NCI-H1417 (cell line): ENCODE data around the gene LIN54.
"Not testable (repeated sequence)": the region's sequence is repeated elsewhere in the genome, so short reads cannot be mapped to it uniquely, and the experiment has no call there.

Source experiments
- DNase-seq, 3 experiments: peaks; one replicate each; lab custom pipeline; 2025; lab: John Stamatoyannopoulos, UW

Gene LIN54

DNA sequence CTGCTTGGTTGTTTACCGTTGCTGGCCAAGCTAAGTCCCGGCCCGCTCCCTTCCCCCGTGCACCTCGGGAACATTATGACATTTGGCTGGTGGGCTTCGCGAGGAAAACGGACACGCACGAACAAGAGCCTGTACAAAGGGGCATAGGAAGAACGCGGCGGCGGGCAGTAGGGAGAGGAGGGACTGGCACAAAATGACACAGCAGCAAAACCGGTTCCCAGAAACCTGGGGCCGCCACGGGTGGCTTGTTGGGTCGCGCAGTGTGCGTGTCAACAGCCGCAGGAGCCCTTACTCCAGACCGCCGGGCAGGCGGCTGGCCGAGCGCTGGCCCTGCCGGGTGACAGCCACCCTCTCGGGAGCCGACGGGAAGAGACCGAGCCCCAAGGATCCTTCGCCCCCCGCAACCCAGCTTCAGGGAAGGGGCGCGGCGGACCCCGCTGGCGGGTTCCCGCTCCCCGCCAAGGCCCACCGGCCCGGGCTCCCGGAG is 1.6 kb upstream of the LIN54 start:
- DNase-seq: peak in 2 of 3 experiments; percentile 74 to 79

DNA sequence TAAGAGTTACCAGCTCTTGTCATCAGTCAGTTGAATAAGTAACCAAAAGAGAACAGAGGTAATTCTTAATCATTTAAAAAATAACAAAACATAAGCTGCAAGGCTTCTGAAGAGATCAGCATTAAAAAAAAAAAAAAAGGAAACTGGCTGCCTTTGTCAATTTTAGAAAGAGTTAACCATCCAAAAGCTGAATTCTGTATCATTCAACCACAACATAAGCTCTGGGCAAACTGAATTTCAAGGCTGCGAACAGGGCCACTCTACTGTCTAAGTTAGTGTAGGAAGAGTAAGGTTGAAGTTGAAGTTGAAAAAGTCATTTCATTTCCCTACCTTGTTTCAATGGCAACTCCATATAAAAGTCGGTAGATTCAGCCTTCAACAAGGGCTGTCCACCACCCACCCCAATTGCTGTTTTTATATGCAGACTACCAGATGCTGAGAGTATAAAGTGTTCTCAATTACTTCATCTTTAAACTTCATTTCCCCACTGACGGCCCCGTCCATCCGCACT is 1.1 kb upstream of the LIN54 start:
- peak in 1 of 3 experiments; percentile 47 for DNase-seq

GRCh38 chr4:83010111-83010521 is 507 bp downstream of the LIN54 start:
- peak in 2 of 3 experiments; percentile 41 to 61 for DNase-seq

DNA sequence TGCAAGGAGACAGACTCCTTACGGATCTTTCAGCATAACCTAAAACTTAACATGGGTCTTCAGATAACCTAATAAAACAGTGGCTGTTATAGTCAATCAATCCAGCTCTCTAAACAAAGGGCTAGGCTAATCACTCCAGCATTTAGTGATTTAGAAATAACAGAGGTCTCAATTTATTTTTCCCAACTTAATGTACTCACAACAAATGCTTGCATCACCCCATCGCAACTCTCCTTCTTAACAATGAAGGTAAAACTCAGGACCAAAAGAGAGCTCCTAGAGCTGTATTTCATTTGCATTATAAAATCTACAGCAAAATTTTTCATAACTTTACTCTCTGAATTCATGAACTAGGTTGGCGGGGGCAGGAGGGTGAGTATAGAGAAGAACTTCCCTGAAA is 1.1 kb downstream of the LIN54 start:
- DNase-seq: no peak

GRCh38 chr4:83003044-83003791 is 7.4 kb downstream of the LIN54 start:
- DNase-seq: not testable (repeated sequence)

DNA sequence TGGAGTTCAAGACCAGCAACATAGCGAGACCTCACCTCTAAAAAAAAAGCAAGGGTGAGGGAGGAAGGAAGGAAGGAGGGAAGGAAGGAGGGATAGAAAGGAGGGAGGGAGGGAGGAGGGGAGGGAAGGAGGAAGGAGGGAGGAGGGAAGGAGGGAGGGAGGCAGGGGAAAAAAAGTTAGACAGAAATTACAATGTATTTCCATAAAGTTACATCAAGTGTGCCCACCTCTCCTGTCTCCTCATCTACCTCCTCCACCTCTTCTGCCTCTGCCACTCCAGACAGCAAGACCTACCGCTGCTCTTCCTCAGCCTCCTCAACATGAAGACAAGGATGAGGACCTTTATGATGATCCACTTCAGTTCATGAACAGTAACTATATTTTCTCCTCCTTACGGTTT is 8.3 kb downstream of the LIN54 start:
- DNase-seq: no peak

GRCh38 chr4:82998898-82999297 is 11.7 kb downstream of the LIN54 start:
- DNase-seq: peak; percentile 13 to 64 (median 39)

- no peak for DNase-seq
These were observed 15.8 kb downstream of the LIN54 start for GRCh38 chr4:82994834-82995233.

DNA sequence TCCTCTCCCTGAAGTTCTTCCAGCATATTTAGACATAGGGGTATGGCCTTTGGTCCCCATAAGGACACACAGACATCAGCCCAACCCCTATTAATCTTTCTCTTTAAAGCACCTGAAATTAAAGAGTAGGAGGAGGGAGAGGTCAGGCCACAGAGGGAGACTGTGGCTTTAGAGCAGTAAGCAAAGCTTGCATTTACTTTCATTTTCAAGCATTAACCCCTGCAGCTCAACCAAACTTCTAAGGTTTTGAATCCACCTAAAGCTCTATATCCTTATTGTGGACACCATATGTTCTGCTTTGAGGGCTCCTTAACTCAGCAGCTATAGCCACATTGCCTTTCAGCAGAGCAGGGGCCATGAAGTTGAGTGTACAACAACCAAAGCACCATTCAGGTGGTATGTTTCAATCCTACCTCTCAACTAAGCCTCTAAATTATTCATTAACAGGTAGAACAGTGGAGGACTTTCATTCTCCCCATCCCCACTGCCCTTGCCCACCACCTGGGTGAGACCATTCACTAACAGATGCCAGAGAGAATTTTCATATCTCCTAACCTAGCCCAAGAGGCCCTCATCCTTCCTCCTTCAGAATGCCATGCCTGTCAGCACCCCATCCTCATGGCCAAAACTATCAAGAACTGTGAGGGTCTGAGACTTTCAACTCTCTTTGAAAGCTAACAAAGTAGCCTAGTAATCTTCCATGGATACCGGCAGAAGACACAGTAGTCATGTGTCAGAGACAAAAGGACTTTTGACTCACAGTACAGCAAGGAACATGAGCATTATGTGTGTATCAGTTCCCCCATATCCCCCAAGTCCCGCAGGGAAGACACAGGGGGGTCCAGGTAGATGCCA is 20.8 kb downstream of the LIN54 start:
- no peak for DNase-seq

- DNase-seq: peak in 1 of 3 experiments; percentile 26
These were observed 22.2 kb downstream of the LIN54 start for GRCh38 chr4:82988323-82988832.

DNA sequence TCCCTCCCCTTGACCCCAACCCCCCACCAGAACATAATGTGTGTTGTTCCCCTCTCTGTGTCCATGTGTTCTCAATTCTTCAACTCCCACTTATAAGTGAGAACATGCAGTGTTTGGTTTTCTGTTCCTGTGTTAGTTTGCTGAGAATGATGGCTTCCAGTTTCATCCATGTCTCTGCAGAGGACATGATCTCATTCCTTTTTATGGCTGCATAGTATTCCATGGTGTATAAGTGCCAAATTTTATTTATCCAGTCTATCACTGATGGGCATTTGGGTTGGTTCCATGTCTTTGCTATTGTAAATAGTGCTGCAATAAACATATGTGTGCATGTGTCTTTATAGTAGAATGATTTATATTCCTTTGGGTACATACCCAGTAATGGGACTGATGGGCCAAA is 23.1 kb downstream of the LIN54 start:
- not testable (repeated sequence) for DNase-seq

DNA sequence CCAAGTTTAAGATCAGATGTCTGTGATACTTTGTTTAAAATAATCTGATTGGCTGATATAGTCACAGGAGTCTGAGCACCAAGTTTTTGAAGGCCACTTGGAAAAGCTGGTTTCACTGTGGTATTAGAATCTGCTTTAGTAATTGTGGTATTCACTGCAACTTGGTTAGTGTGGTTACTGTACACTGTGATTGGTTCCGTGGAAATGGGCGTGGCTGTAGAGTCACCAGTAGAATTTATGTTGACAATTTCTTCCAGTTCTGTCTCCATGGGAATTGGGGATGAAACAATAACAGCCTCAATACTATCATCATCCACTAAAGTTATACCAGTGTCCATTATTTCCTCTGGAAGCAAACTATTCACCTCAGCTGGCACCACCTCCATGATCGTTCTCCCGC is 26.2 kb downstream of the LIN54 start:
- no peak for DNase-seq

GRCh38 chr4:82983444-82983843 is 27.2 kb downstream of the LIN54 start:
- DNase-seq: no peak

DNA sequence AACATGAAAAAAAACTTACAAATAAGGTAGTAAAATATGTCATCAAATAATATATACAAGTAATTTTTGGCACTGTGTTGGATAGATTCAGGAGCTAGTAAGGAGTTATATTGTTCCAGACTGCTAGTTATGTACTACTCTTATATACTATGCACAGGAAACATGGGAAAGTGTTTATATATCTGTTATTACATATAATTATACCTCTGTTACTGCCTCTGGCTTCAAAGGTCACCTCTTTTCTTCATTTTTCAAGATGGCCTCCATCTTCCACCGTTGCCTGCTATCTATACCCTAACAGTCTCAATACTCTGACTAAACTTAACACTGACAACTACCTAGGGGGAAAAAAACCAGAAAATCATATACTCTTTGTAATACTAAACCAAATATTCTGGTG is 29.5 kb downstream of the LIN54 start:
- DNase-seq: peak in 1 of 3 experiments; percentile 28

GRCh38 chr4:82975792-82976191 is 34.8 kb downstream of the LIN54 start:
- no peak for DNase-seq

GRCh38 chr4:82969414-82969813 is 41.2 kb downstream of the LIN54 start:
- peak in 1 of 3 experiments; percentile 32 for DNase-seq

DNA sequence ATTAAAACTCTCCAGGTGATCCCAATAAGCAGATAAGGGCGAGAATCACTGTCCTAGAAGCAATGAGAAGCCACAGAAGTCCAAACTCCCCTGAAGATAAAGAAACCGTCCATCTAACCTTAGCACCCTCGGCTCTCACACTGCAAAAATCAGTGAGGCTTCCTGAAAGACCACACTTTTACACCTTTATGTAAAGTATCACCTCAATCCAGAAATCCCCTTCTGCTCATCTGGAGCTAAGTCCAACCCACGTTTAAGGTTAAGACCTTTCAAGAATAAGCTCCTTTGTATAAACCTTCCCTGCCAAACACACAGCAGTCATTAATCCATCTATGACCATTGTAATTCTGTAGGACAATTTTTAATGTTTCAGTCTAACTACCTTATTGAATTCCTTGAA is 41.7 kb downstream of the LIN54 start:
- DNase-seq: no peak

GRCh38 chr4:82965763-82966162 is 44.9 kb downstream of the LIN54 start:
- DNase-seq: no peak

- no peak for DNase-seq
These were observed 53.6 kb downstream of the LIN54 start for GRCh38 chr4:82957045-82957444.

- DNase-seq: no peak
These were observed 56.4 kb downstream of the LIN54 start for GRCh38 chr4:82954212-82954611.

DNA sequence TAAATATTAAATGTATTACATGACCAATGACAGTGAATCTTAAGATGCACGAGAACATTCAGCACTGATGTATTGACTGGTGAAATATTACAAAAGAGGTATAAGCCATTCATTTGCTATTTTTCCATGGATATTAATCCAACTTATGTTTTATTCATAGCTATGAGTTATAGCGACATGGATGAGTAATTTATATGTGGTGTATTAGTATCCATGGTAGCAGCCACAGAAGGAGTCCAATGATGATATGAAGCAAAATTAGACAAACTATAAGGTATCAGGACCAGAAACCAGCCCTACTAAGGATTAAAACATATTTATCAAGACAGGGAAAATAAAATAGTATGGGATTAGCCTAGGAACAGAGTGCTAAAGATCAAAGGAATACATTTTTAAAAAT is 59.4 kb downstream of the LIN54 start:
- DNase-seq: no peak

- no peak for DNase-seq
These were observed 61.9 kb downstream of the LIN54 start for GRCh38 chr4:82948647-82949204.
